ENCODE measurements around the gene AGPS.
"Not testable (repeated sequence)": the region's sequence is repeated elsewhere in the genome, so short reads cannot be mapped to it uniquely, and the experiment has no call there.

Gene AGPS

GRCh38 chr2:177392373-177393202 lies at the start of gene AGPS:
TSS of gene AGPS (plus strand) at chr2:177392773. CDS start at chr2:177392790, 17 bp downstream.
- peak; percentile 44 for DNase-seq

DNA sequence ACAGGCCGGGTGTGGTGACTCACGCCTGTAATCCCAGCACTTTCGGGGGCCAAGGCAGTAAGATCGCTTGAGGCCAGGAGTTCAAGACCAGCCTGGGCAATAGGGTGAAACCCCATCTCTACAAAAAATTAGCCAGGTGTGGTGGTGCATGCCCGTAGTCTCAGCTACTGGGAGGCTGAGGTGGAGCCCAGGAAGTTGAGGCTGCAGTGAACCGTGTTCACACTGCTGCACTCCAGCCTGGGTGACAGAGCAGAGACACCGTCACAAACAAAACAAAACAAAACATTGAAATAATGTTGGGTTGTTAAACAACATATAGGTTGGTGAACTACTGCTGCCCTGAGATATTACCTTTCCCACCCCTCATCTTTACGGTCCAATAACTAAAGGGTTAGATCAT lies 48.8 kb upstream of the AGPS start:
- no peak for DNase-seq

DNA sequence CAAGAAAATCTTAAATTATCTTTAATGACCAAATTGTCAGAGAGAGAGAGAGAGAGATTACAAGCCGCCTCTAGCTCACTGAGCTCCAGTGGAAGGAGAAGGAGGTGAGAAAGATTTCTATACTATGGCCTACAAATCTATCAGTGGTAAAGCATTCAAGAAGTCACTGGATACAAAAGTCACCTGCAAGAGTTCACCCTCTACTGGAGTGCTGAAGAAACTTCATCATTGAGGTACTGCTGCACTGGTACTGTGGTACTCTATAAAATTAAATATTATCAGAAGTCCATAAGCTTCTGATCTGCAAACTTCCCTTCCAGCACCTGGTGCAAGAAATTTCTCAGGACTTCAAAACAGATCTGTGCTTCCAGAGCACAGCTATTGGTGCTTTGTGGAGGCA lies 48.3 kb upstream of the AGPS start:
- DNase-seq = no peak

- no peak for DNase-seq
Observed at GRCh38 chr2:177346192-177346591, 46.4 kb upstream of the AGPS start.

GRCh38 chr2:177347570-177347969 lies 45.0 kb upstream of the AGPS start:
- no peak for DNase-seq

- no peak for DNase-seq
Observed at GRCh38 chr2:177348118-177348654, 44.4 kb upstream of the AGPS start.

DNA sequence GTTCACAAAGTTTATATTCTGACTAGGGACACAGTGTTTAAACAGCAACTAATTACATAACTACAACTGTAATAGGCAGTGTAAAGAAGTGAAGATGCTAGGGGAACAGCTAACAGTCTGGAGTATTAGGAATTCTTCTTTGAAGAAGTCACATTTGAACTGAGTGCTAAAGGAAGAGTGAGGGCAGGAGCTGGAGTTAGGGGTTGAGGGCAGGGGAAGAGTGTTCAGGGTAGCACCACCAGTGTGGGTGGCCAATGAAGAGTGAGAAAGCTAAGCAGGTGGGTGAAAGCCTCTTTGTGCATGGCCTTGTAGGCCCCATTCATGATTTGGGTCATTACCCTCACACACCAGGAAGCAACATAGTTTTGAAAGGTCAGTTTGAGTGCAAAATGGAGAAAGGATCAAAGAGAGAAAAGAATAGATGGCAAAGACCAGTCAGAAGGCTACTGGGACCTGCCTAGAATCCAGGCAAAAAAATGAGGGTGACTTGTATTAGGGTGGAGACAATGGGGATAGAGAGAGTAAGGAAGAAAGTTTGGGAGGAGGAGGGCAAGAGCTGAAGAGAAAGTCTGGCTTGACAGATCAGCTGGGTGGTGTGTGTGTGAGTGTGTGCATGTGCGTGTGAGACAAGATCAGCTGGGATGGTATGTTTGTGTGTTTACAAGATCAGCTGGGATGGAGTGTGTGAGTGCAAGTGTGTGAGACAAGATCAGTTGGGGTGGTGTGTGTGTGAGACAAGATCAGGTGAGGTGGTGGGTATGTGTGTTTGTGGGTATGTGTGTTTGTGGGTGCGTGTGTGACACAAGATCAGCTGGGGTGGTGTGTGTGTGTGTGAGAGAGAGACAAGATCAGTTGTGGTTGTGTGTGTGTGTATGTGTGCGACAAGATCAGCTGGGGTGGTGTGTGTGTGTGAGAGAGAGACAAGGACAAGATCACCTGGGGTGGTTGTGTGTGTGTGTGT lies 43.6 kb upstream of the AGPS start:
- DNase-seq = no peak

DNA sequence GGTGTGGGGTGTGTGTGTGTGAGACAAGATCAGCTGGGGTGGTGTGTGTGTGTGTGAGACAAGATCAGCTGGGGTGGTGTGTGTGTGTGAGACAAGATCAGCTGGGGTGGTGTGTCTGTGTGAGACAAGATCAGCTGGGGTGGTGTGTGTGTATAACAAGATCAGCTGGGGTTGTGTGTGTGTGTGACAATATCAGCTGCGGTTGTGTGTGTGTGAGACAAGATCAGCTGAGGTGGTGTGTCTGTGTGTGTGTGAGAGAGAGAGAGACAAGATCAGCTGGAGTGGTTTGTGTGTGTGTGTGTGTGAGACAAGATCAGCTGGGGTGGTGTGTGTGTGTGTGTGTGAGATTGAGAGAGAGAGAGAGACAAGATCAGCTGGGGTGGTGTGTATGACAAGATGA lies 41.9 kb upstream of the AGPS start:
- not testable (repeated sequence) for DNase-seq

GRCh38 chr2:177351121-177351520 lies 41.5 kb upstream of the AGPS start:
- not testable (repeated sequence) for DNase-seq

GRCh38 chr2:177352441-177353186 lies 40.0 kb upstream of the AGPS start:
- no peak for DNase-seq

- DNase-seq = no peak
Observed at GRCh38 chr2:177353187-177353478, 39.4 kb upstream of the AGPS start.

GRCh38 chr2:177354541-177354940 lies 38.0 kb upstream of the AGPS start:
- not testable (repeated sequence) for DNase-seq

DNA sequence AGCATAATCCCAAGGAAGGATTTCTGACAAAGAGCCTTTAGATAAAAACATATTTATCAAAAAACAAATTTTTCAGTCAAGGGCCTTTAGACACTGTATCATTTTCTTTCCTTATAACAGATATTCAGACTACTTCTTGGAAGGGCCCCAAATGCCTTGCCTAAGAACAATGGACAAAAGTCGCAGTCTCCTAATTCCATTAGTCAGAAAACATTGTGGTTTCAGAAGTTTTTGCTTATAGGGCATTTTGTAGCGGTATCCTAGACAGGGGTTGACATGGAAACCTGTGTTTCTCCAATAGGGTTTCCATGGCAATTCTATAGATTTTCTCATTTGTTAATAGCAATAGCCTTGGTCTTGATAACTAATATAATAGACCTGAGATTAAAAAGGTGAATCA lies 36.7 kb upstream of the AGPS start:
- no peak for DNase-seq

GRCh38 chr2:177359836-177360595 lies 32.6 kb upstream of the AGPS start:
- DNase-seq = no peak

- DNase-seq = no peak
Observed at GRCh38 chr2:177362499-177362898, 30.1 kb upstream of the AGPS start.

- no peak for DNase-seq
Observed at GRCh38 chr2:177363332-177363731, 29.2 kb upstream of the AGPS start.

- not testable (repeated sequence) for DNase-seq
Observed at GRCh38 chr2:177365764-177366163, 26.8 kb upstream of the AGPS start.

DNA sequence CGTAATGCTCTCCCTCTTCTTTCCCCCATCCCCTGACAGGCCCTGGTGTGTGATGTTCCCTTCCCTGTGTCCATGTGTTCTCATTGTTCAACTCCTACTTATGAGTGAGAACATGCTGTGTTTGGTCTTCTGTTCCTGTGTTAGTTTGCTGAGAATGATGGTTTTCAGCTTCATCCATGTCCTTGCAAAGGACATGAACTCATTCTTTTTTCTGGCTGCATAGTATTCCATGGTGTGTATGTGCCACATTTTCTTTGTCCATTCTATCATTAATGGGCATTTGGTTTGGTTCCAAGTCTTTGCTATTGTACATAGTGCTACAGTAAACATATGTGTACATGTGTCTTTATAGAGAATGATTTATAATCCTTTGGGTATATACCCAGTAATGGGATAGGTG lies 24.6 kb upstream of the AGPS start:
- not testable (repeated sequence) for DNase-seq

DNA sequence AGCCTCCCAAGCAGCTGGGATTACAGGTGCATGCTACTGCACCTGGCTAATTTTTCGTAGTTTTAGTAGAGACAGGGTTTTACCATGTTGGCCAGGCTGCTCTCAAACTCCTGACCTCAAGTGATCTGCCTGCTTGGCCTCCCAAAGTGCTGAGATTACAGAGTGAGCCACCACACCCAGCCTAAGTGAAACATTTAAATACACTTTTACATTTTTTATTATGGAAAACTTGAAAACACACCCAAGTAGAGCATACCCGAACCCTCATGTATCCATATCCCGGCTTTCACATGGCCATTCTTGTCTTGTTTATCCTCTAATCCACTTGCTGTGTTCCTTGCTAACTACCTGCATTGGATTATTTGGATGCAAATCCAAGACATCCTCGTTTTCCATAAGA lies 13.2 kb upstream of the AGPS start:
- no peak for DNase-seq

DNA sequence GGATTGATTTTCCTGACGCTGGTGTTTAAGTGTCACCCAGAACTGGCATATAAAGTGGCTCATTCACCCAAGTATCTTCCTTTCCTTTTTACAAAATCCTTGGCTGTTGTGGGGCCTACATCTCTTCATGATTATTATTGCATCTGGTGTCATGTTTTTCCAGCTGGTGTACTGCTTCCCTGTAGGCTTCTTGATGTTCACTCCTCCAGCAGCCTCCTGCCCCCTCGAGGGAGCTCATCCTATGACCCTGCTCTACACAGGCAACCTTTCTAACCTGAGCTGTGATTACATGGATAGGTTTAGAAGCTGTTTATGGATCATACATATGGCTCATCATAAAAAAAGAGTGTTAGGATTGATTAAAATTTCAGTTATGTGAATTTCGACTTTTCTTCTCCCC lies 12.4 kb upstream of the AGPS start:
- no peak for DNase-seq

DNA sequence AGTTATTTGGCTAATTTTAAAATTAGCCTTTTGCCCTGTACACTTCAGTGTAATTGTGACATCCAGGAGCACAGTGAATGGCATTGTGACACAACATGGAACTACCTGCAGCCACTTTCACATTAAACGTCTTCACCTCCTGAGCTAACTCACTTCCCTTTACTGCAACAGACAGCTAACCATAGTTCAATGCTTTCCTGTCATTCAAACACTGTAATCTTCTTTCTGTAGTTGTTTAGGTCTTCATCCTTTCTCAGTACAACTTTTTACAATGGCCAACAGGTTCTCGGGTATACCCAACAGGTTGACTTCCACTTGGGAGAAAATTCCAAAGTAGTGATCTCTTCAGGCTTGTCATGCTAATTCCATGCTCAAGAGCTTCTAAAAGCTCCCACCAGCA lies 8.6 kb upstream of the AGPS start:
- no peak for DNase-seq

GRCh38 chr2:177385151-177385550 lies 7.4 kb upstream of the AGPS start:
- DNase-seq = no peak
